ENCODE measurements around the gene AKAP3. TPM values are rescaled to one million over a fixed set of nuclear protein-coding genes. Genes with fewer than 3 reads are reported as not detected.

Gene AKAP3
- total and polyA plus RNA-seq, 12 donors, result 0.93 to 6.1 (median 3.5) TPM

DNA sequence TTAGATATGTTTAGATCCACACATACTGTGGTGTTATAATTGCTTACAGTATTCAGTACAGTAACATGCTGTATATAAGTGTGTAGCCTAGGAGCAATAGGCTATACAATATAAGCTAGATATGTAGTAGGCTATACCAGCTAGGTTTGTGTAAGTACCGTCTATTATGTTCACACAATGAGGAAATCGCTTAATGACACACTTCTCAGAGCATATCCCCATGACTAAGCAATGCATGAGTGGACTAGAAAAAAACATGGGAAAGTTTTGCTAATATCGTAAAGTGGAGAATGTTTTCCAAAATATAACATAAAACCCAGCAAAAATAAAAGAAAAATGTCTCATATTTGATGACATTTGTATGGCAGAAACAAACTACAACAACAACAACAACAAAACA lies 27.3 kb downstream of the AKAP3 start:
- TF ChIP-seq, protein P1, sequence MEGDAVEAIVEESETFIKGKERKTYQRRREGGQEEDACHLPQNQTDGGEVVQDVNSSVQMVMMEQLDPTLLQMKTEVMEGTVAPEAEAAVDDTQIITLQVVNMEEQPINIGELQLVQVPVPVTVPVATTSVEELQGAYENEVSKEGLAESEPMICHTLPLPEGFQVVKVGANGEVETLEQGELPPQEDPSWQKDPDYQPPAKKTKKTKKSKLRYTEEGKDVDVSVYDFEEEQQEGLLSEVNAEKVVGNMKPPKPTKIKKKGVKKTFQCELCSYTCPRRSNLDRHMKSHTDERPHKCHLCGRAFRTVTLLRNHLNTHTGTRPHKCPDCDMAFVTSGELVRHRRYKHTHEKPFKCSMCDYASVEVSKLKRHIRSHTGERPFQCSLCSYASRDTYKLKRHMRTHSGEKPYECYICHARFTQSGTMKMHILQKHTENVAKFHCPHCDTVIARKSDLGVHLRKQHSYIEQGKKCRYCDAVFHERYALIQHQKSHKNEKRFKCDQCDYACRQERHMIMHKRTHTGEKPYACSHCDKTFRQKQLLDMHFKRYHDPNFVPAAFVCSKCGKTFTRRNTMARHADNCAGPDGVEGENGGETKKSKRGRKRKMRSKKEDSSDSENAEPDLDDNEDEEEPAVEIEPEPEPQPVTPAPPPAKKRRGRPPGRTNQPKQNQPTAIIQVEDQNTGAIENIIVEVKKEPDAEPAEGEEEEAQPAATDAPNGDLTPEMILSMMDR (IDR thresholded peaks at IDR 0.05), result no peak
- H3K9me3 ChIP-seq, result no peaks in the 10 kb centered on the region
- 93 to 95% methylated on average over 3 of the region's 3 CpGs for WGBS, 2 donors
- no peak for DNase-seq
- ATAC-seq, result no peak
- no peaks in the 10 kb centered on the region for H3K4me1 ChIP-seq
- H3K27ac ChIP-seq, result no peak overlapping the region
- intact Hi-C loops (cut with DNase I), result no loop called here
- H3K27me3 ChIP-seq, result no peaks in the 10 kb centered on the region
- H3K4me3 ChIP-seq, result no peak overlapping the region
- no peaks in the 10 kb centered on the region for H3K36me3 ChIP-seq

DNA sequence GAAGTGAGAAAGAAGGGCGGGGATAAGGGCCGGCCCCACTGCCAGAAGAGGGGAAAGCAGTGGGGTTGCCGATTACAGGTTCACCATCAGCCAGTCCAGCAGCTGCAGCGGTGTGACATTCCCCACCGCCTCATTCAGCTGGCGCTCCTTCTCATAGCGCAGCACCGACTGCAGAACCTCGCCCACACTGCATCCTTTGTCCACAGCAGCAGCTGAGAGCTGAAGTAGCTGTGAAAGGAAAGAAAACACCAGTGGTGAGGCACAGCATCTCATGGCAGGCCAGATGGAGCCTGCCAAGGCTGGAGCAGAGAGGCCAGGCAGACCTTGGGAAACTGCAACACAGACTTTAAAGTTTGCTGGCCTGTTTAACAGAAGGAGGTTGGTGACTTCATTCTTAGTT lies 33.2 kb downstream of the AKAP3 start:
- no peak overlapping the region for H3K27ac ChIP-seq
- peaks cover 0 to 56% (median 29%) of the 10 kb centered on the region in 9 donors for H3K36me3 ChIP-seq
- no peak for DNase-seq
- TF ChIP-seq, protein P1 (IDR thresholded peaks at IDR 0.05), result no peak
- H3K9me3 ChIP-seq, result no peaks in the 10 kb centered on the region
- no peaks in the 10 kb centered on the region for H3K4me1 ChIP-seq
- intact Hi-C loops (cut with DNase I), result no loop called here
- no peak overlapping the region for H3K4me3 ChIP-seq
- 88 to 89% methylated on average over 9 of the region's 9 CpGs for WGBS, 2 donors
- H3K27me3 ChIP-seq, result no peaks in the 10 kb centered on the region
- ATAC-seq, result no peak

DNA sequence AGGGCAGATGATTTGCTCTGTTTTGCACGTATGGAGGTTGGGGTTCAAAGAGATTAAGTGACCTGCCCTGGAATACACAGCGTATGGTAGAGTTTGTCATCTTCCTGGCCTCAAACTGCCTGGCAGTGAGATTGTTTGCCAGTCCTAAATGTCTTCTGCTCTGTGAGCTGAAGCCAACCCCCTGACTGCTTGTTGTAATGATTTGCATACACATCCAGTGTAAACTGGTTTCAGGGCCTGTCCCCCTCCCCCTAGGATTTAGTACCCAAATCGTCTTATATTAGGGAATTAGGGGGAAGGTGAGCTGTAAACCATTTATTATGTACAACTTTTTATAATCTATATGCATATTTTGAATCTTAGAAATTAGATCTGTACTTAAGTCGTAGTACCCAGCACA lies 38.4 kb downstream of the AKAP3 start:
- ATAC-seq (no peak), DNase-seq (no peak)
- no peak overlapping the region for H3K27ac ChIP-seq
- H3K36me3 ChIP-seq, result peaks cover 0 to 64% (median 29%) of the 10 kb centered on the region in 9 donors
- TF ChIP-seq, protein P1 (IDR thresholded peaks at IDR 0.05), result no peak
- H3K4me3 ChIP-seq, result no peak overlapping the region
- H3K4me1 ChIP-seq, result peaks cover 0 to 18% (median 8%) of the 10 kb centered on the region in 9 donors
- intact Hi-C loops (cut with DNase I), result no loop called here
- 60 to 70% methylated on average over 4 of the region's 4 CpGs for WGBS, 2 donors
- no peaks in the 10 kb centered on the region for H3K9me3 ChIP-seq
- H3K27me3 ChIP-seq, result no peaks in the 10 kb centered on the region

DNA sequence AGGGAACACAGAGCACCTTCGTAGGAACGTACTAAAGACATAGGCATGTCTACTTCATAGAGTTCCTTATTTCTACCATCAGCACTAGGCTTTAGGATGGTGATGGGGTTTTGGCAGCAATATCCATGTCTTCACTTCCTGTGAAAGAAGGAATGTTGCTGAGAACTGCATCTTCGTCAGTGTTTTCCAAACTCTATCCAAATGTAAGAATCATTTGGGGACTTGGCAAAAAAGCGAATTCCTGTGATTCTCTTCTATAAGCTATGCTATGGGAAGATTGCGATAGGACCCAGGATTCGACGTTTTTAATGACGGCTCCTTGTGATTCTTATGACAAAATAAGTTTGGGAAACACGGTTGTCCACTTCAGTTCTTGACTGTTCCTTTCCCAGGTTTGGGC lies 39.8 kb downstream of the AKAP3 start:
- no peak overlapping the region for H3K4me3 ChIP-seq
- H3K4me1 ChIP-seq, result peaks cover 0 to 22% (median 11%) of the 10 kb centered on the region in 9 donors
- no peaks in the 10 kb centered on the region for H3K27me3 ChIP-seq
- H3K36me3 ChIP-seq, result peaks cover 0 to 50% (median 21%) of the 10 kb centered on the region in 9 donors
- ATAC-seq (no peak), DNase-seq (no peak)
- WGBS, 2 donors, result 76 to 81% methylated on average over 9 of the region's 9 CpGs
- intact Hi-C loops (cut with DNase I), result loop anchor here in 3 of 10 donors (5.0 to 10.0 kb wide), 3 partner anchors 146 to 153 kb away; no protein-coding TSS in a partner anchor
- TF ChIP-seq, protein P1 (IDR thresholded peaks at IDR 0.05), result no peak
- no peaks in the 10 kb centered on the region for H3K9me3 ChIP-seq
- no peak overlapping the region for H3K27ac ChIP-seq
